ENCODE results near the gene SRGAP3.

Gene SRGAP3

DNA sequence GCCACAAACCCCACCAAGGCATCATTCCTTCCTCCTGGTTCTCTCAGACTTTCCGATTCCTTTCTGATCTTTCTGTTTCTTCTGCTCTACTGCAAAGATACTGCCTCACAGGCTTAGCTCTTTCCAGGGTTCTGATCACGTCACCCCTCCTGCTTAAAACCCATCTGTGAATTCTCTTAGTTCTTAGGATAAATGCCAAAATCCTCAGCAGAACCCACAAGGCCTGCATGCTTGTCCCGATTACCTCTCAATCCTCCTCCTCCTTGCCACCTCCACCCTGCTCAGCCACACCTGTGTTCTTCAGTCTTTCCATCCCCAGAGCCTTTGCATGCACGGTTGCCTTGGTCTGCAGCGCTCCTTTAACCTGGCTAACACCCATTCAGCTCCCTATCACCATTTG, 84.0 kb downstream of the SRGAP3 start:
- H2AFZ ChIP-seq (ENCODE audit: low read depth) = no peak overlapping the region
- no peak overlapping the region for H3K4me2 ChIP-seq
- H4K20me1 ChIP-seq (ENCODE audit: insufficient read depth) = no peaks in the 10 kb centered on the region
- TF ChIP-seq, protein P1, sequence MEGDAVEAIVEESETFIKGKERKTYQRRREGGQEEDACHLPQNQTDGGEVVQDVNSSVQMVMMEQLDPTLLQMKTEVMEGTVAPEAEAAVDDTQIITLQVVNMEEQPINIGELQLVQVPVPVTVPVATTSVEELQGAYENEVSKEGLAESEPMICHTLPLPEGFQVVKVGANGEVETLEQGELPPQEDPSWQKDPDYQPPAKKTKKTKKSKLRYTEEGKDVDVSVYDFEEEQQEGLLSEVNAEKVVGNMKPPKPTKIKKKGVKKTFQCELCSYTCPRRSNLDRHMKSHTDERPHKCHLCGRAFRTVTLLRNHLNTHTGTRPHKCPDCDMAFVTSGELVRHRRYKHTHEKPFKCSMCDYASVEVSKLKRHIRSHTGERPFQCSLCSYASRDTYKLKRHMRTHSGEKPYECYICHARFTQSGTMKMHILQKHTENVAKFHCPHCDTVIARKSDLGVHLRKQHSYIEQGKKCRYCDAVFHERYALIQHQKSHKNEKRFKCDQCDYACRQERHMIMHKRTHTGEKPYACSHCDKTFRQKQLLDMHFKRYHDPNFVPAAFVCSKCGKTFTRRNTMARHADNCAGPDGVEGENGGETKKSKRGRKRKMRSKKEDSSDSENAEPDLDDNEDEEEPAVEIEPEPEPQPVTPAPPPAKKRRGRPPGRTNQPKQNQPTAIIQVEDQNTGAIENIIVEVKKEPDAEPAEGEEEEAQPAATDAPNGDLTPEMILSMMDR (conservative IDR thresholded peaks at IDR 0.05; ENCODE audit: low read depth, low read length) = no peak
- H3K27ac ChIP-seq = no peak overlapping the region
- H3K9ac ChIP-seq = no peak overlapping the region
- H3K4me1 ChIP-seq (ENCODE audit: low read depth, poor library complexity, severe bottlenecking) = peaks cover 23% of the 10 kb centered on the region
- H3K79me2 ChIP-seq (ENCODE audit: insufficient read depth, low read depth) = no peaks in the 10 kb centered on the region
- H3K4me3 ChIP-seq (IDR thresholded peaks at IDR 0.05; ENCODE audit: insufficient read depth, low read depth, low read length) = no peak overlapping the region
- no peaks in the 10 kb centered on the region for H3K27me3 ChIP-seq (ENCODE audit: insufficient read depth, low read depth)
- H3K36me3 ChIP-seq (ENCODE audit: insufficient read depth) = no peaks in the 10 kb centered on the region

DNA sequence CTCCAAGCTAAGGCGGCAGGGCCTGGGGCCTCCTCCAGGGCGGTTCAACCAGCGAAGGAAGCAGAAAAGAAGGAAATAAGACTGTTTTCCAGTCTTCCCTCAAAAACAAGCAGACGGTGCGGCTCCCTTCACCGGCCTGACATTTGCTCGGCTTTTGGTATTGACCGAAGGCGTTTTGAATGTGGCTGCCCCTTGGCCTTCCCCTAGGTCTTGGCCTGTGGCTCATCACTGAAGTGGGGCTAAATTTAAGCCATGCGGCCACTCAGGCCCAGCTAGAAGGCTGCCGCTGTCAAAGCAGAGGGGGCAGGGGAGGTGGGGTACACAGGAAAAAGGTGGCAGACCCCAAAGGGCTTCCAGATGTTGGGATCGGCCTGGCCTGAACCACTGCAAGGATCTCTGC, 86.2 kb downstream of the SRGAP3 start:
- Histone ChIP-seq H3K9ac (no peak overlapping the region), H4K20me1 (ENCODE audit: insufficient read depth) (no peaks in the 10 kb centered on the region), H3K27ac (no peak overlapping the region), H2AFZ (ENCODE audit: low read depth) (no peak overlapping the region), H3K4me3 (IDR thresholded peaks at IDR 0.05; ENCODE audit: insufficient read depth, low read depth, low read length) (no peak overlapping the region), H3K27me3 (ENCODE audit: insufficient read depth, low read depth) (no peaks in the 10 kb centered on the region), H3K4me1 (ENCODE audit: low read depth, poor library complexity, severe bottlenecking) (peaks cover 8% of the 10 kb centered on the region), H3K36me3 (ENCODE audit: insufficient read depth) (no peaks in the 10 kb centered on the region), H3K79me2 (ENCODE audit: insufficient read depth, low read depth) (no peaks in the 10 kb centered on the region), H3K4me2 (no peak overlapping the region)
- TF ChIP-seq, protein P1 (conservative IDR thresholded peaks at IDR 0.05; ENCODE audit: low read depth, low read length) = no peak

DNA sequence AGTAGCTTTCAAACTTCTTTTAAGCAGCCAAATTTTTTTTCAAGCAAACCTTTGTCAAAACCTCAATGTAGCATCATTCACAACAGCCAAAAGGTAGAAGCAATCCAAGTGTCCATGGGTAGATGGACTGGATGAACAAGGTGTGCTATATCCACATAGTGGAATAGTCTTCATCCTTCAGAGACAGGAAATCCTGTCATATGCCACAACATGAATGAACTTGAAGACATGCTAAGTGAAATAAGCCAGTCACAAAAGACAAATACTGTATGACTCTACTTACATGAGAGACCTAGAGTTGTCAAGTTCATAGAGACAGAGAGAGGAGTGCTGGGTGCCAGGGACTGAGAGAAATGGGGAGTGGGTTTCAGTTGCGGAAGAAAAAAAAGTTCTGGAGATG, 87.6 kb downstream of the SRGAP3 start:
- Histone ChIP-seq H4K20me1 (ENCODE audit: insufficient read depth) (no peaks in the 10 kb centered on the region), H3K27ac (no peak overlapping the region), H2AFZ (ENCODE audit: low read depth) (no peak overlapping the region), H3K4me2 (no peak overlapping the region), H3K4me3 (IDR thresholded peaks at IDR 0.05; ENCODE audit: insufficient read depth, low read depth, low read length) (no peak overlapping the region), H3K4me1 (ENCODE audit: low read depth, poor library complexity, severe bottlenecking) (no peaks in the 10 kb centered on the region), H3K9ac (no peak overlapping the region), H3K36me3 (ENCODE audit: insufficient read depth) (no peaks in the 10 kb centered on the region), H3K79me2 (ENCODE audit: insufficient read depth, low read depth) (no peaks in the 10 kb centered on the region), H3K27me3 (ENCODE audit: insufficient read depth, low read depth) (no peaks in the 10 kb centered on the region)
- TF ChIP-seq, protein P1 (conservative IDR thresholded peaks at IDR 0.05; ENCODE audit: low read depth, low read length) = no peak

DNA sequence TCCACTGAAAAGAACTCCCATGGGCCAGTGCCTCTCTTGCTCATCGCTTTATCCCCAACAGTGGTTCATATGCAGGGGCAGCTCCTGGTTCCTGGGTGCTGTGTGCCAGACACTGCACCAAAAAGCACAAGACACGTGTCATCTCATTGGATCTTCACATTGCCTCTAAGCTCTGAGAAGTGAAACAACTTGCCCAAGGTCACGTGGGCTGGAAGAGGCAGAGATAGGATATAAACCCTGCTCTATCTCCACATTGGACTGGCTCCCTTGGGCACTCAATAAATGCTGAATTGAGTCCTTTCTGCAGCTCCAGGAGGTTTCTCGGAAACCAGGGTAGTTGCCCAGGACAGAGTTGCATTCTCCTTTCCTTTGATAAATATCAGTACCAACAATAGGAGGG, 88.1 kb downstream of the SRGAP3 start:
- H2AFZ ChIP-seq (ENCODE audit: low read depth) = no peak overlapping the region
- H3K9ac ChIP-seq = no peak overlapping the region
- no peaks in the 10 kb centered on the region for H3K27me3 ChIP-seq (ENCODE audit: insufficient read depth, low read depth)
- no peaks in the 10 kb centered on the region for H3K4me1 ChIP-seq (ENCODE audit: low read depth, poor library complexity, severe bottlenecking)
- no peak overlapping the region for H3K27ac ChIP-seq
- H3K36me3 ChIP-seq (ENCODE audit: insufficient read depth) = no peaks in the 10 kb centered on the region
- no peak overlapping the region for H3K4me2 ChIP-seq
- H4K20me1 ChIP-seq (ENCODE audit: insufficient read depth) = no peaks in the 10 kb centered on the region
- TF ChIP-seq, protein P1 (conservative IDR thresholded peaks at IDR 0.05; ENCODE audit: low read depth, low read length) = no peak
- H3K4me3 ChIP-seq (IDR thresholded peaks at IDR 0.05; ENCODE audit: insufficient read depth, low read depth, low read length) = no peak overlapping the region
- H3K79me2 ChIP-seq (ENCODE audit: insufficient read depth, low read depth) = no peaks in the 10 kb centered on the region

Data from KMS-11 (cell line).